Glutamatergic neuron (in vitro differentiated cells): ENCODE measurements around the gene RAD54L2. TPM values are rescaled to one million over a fixed set of nuclear protein-coding genes. Genes with fewer than 3 reads are reported as not detected.

Experiments
- DNase-seq: peaks from one replicate; pipeline ENCODE4 v3.0.0; 2022
- H3K27ac Mint-ChIP-seq: one replicate; pipeline ENCODE4 v1.8.0; 2020; ENCODE audit warnings: mild to moderate bottlenecking, mixed read lengths, inconsistent platforms; ENCODE audit not compliant: unreplicated experiment
- H3K27me3 Mint-ChIP-seq: one replicate; pipeline ENCODE4 v1.8.0; 2020; ENCODE audit warnings: mild to moderate bottlenecking, moderate library complexity, mixed read lengths, inconsistent platforms; ENCODE audit not compliant: unreplicated experiment
- H3K36me3 Mint-ChIP-seq: one replicate; pipeline ENCODE4 v1.8.0; 2020; ENCODE audit warnings: mild to moderate bottlenecking, mixed read lengths, inconsistent platforms; ENCODE audit not compliant: unreplicated experiment
- H3K4me1 Mint-ChIP-seq: one replicate; pipeline ENCODE4 v1.8.0; 2020; ENCODE audit warnings: mild to moderate bottlenecking, low read depth, mixed read lengths, inconsistent platforms; ENCODE audit not compliant: unreplicated experiment
- H3K4me3 Mint-ChIP-seq: one replicate; pipeline ENCODE4 v1.8.0; 2020; ENCODE audit warnings: mild to moderate bottlenecking, mixed read lengths, inconsistent platforms; ENCODE audit not compliant: unreplicated experiment
- H3K9me3 Mint-ChIP-seq: one replicate; pipeline ENCODE4 v1.8.0; 2020; ENCODE audit warnings: mild to moderate bottlenecking, moderate library complexity, mixed read lengths, inconsistent platforms; ENCODE audit not compliant: unreplicated experiment
- total RNA-seq: library from RNA; stranded (reverse); fragmentation: NEBNext Ultra II Directional; extraction: Animal tissue kit (Norgen Biotek cat#: 25700); gene quantifications from one replicate; pipeline ENCODE4 v1.2.1, GENCODE V29; 2021; ENCODE audit not compliant: unreplicated experiment
- TF ChIP-seq, protein P1 (sequence below): fragments of 200-600 bp; sonication (generic); IDR thresholded peaks from one replicate; pipeline ENCODE4 v1.5.0; 2021; ENCODE audit not compliant: partially characterized antibody, unreplicated experiment

The RAD54L2 gene
- total RNA-seq, 1 donor from 2014 or later: 64.3 TPM

GRCh38 chr3:51502562-51502910 lies 36.0 kb upstream of the RAD54L2 start:
- Mint-ChIP-seq H3K4me1 (no peaks in the 10 kb centered on the region), H3K9me3 (peaks cover 13% of the 10 kb centered on the region), H3K36me3 (no peaks in the 10 kb centered on the region), H3K27me3 (peaks cover 2% of the 10 kb centered on the region), H3K27ac (no peak overlapping the region), H3K4me3 (no peak overlapping the region)
- no peak for DNase-seq
- TF ChIP-seq, protein P1, sequence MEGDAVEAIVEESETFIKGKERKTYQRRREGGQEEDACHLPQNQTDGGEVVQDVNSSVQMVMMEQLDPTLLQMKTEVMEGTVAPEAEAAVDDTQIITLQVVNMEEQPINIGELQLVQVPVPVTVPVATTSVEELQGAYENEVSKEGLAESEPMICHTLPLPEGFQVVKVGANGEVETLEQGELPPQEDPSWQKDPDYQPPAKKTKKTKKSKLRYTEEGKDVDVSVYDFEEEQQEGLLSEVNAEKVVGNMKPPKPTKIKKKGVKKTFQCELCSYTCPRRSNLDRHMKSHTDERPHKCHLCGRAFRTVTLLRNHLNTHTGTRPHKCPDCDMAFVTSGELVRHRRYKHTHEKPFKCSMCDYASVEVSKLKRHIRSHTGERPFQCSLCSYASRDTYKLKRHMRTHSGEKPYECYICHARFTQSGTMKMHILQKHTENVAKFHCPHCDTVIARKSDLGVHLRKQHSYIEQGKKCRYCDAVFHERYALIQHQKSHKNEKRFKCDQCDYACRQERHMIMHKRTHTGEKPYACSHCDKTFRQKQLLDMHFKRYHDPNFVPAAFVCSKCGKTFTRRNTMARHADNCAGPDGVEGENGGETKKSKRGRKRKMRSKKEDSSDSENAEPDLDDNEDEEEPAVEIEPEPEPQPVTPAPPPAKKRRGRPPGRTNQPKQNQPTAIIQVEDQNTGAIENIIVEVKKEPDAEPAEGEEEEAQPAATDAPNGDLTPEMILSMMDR: no peak

DNA sequence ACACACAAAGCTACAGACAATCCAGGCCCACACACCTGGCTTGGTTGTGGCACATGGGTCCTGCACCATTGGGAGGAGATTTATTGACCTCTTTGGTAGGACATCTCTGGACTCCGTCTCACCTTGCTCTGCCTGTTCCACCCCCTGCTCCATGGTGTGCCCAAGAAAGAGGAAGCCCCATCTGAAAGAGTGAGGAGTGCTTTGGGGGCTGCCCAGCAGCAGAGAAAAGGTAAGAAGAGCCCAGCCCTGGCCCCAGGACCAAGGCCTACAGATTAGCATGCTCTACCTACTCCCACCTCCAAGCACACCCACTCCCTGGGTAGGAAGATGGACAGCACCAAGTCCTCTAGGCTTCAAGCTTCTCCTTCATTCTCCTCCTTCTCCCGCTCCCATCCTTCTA lies 35.5 kb upstream of the RAD54L2 start:
- Mint-ChIP-seq H3K9me3 (peaks cover 13% of the 10 kb centered on the region), H3K36me3 (no peaks in the 10 kb centered on the region), H3K4me1 (no peaks in the 10 kb centered on the region), H3K27ac (no peak overlapping the region), H3K27me3 (peaks cover 2% of the 10 kb centered on the region), H3K4me3 (no peak overlapping the region)
- TF ChIP-seq, protein P1: no peak
- DNase-seq: no peak

DNA sequence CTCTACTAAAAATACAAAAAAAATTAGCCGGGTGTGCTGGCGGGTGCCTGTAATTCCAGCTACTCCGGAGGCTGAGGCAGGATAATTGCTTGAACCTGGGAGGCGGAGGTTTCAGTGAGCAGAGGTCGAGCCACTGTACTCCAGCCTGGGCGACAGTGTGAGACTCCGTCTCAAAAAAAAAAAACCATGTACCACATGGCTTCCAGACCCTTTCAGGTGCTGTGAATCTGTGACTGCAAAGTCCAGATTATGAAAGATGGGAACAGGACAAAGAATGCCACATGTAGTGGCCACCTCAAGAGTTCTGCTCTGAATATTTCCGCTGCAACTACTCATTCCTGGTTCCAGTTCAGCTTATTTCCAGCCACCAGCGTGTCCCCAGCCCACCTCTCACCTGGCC lies 30.3 kb upstream of the RAD54L2 start:
- TF ChIP-seq, protein P1: no peak
- DNase-seq: no peak
- peaks cover under 1% of the 10 kb centered on the region for H3K9me3 Mint-ChIP-seq
- H3K27ac Mint-ChIP-seq: no peak overlapping the region
- H3K4me3 Mint-ChIP-seq: no peak overlapping the region
- no peaks in the 10 kb centered on the region for H3K36me3 Mint-ChIP-seq
- no peaks in the 10 kb centered on the region for H3K27me3 Mint-ChIP-seq
- no peaks in the 10 kb centered on the region for H3K4me1 Mint-ChIP-seq

GRCh38 chr3:51510996-51511395 lies 27.5 kb upstream of the RAD54L2 start:
- TF ChIP-seq, protein P1: no peak
- DNase-seq: no peak
- no peaks in the 10 kb centered on the region for H3K9me3 Mint-ChIP-seq
- H3K36me3 Mint-ChIP-seq: no peaks in the 10 kb centered on the region
- peaks cover 1% of the 10 kb centered on the region for H3K27me3 Mint-ChIP-seq
- H3K27ac Mint-ChIP-seq: no peak overlapping the region
- H3K4me1 Mint-ChIP-seq: no peaks in the 10 kb centered on the region
- H3K4me3 Mint-ChIP-seq: no peak overlapping the region

- peaks cover 1% of the 10 kb centered on the region for H3K27me3 Mint-ChIP-seq
- no peak overlapping the region for H3K27ac Mint-ChIP-seq
- DNase-seq: no peak
- H3K4me1 Mint-ChIP-seq: no peaks in the 10 kb centered on the region
- no peaks in the 10 kb centered on the region for H3K36me3 Mint-ChIP-seq
- H3K4me3 Mint-ChIP-seq: no peak overlapping the region
- TF ChIP-seq, protein P1: no peak
- H3K9me3 Mint-ChIP-seq: no peaks in the 10 kb centered on the region
These were observed 24.3 kb upstream of the RAD54L2 start for GRCh38 chr3:51514210-51514609.
